HL-60 (cell line): ENCODE data around the gene PHF14.

Source experiments
- POLR2AphosphoS5 ChIP-seq: IDR thresholded peaks from 2 replicates; pipeline ENCODE4 v1.6.1; 2012; ENCODE audit warnings: low read depth
- TF ChIP-seq, protein P1 (sequence below): IDR thresholded peaks from one replicate; pipeline ENCODE4 v1.5.1; 2011; ENCODE audit warnings: low read length, control low read depth, inconsistent platforms; ENCODE audit not compliant: insufficient read depth

DNA sequence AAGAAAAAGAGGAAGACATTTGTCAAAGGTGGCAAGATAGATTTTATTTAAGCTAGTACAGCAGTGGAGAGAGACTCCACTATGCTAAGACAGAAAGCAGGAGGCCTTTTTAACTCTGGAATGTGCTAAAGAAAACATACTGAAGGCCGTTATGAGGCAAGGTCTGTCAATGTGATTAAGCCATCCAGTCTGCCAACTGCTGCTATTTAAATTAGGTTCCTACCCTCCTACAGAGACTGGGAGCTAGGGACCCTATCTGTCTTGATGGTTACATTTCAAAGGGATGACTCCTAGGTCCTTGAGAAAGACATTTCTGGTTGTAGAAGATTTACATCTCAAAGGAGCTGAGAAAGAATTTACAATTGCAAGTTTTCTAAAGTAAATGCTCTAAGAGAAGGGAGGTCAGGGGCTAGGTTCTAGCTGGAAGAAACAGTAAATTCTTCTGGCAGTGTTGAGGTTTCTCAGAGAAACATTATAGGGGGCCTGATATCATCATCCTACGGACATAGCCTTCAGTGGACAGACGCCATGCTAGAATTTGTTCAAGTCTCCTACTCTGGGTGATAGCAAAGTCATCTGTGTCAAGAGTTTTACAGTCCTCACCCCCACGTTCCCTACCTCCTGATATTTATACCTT, 211.6 kb downstream of the PHF14 start:
- no peak for TF ChIP-seq POLR2AphosphoS5
- TF ChIP-seq, protein P1, sequence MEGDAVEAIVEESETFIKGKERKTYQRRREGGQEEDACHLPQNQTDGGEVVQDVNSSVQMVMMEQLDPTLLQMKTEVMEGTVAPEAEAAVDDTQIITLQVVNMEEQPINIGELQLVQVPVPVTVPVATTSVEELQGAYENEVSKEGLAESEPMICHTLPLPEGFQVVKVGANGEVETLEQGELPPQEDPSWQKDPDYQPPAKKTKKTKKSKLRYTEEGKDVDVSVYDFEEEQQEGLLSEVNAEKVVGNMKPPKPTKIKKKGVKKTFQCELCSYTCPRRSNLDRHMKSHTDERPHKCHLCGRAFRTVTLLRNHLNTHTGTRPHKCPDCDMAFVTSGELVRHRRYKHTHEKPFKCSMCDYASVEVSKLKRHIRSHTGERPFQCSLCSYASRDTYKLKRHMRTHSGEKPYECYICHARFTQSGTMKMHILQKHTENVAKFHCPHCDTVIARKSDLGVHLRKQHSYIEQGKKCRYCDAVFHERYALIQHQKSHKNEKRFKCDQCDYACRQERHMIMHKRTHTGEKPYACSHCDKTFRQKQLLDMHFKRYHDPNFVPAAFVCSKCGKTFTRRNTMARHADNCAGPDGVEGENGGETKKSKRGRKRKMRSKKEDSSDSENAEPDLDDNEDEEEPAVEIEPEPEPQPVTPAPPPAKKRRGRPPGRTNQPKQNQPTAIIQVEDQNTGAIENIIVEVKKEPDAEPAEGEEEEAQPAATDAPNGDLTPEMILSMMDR, result no peak
